PC-3 (cell line): Measurements from ENCODE around the gene P3H2.
"Not testable (repeated sequence)": the region's sequence is repeated elsewhere in the genome, so short reads cannot be mapped to it uniquely, and the experiment has no call there.

Experiments used
- EZH2 ChIP-seq: fragments of 300-600 bp; sonication (generic); IDR thresholded peaks from one replicate; pipeline ENCODE4 v1.6.1; 2017; ENCODE audit warnings: antibody characterized with exemption, mild to moderate bottlenecking, low read length; ENCODE audit not compliant: unreplicated experiment
- EZH2phosphoT487 ChIP-seq: fragments of 300-600 bp; sonication (generic); IDR thresholded peaks from 2 replicates; pipeline ENCODE4 v1.6.1; 2018; ENCODE audit warnings: mild to moderate bottlenecking, antibody characterized with exemption, low read length, borderline replicate concordance
- TF ChIP-seq, protein P1 (sequence below): fragments of 300-600 bp; sonication (generic); conservative IDR thresholded peaks from 2 replicates; pipeline ENCODE4 v1.5.1; 2017; ENCODE audit warnings: antibody characterized with exemption, low read depth, mild to moderate bottlenecking, low read length

DNA sequence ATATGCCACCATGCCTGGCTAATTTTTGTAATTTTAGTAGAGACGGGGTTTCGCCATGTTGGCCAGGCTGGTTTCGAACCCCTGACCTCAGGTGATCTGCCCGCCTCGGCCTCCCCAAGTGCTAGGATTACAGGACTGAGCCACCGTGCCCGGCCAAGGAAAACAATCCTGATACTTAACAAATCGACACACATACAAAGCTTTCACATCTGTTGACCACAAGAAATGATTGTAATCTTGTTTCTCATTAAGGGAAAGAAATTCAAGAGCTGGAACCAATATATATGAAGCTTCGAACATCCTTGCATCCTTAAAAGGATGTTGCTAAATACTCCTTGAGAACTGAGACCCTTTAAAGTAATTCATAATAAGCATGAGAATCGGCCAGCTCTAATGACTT, 159.6 kb downstream of the P3H2 start:
- TF ChIP-seq, protein P1, sequence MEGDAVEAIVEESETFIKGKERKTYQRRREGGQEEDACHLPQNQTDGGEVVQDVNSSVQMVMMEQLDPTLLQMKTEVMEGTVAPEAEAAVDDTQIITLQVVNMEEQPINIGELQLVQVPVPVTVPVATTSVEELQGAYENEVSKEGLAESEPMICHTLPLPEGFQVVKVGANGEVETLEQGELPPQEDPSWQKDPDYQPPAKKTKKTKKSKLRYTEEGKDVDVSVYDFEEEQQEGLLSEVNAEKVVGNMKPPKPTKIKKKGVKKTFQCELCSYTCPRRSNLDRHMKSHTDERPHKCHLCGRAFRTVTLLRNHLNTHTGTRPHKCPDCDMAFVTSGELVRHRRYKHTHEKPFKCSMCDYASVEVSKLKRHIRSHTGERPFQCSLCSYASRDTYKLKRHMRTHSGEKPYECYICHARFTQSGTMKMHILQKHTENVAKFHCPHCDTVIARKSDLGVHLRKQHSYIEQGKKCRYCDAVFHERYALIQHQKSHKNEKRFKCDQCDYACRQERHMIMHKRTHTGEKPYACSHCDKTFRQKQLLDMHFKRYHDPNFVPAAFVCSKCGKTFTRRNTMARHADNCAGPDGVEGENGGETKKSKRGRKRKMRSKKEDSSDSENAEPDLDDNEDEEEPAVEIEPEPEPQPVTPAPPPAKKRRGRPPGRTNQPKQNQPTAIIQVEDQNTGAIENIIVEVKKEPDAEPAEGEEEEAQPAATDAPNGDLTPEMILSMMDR = not testable (repeated sequence)
- not testable (repeated sequence) for TF ChIP-seq EZH2, EZH2phosphoT487
